Suppressor macrophage (primary cell): Measurements from ENCODE around the gene SALL4.

Experiments used
- DNase-seq, 4 experiments: peaks; one replicate each; pipeline ENCODE4 v3.0.0-alpha.2; 2020 to 2022

The SALL4 gene

GRCh38 chr20:51735728-51736600 lies 66.4 kb downstream of the SALL4 start:
- DNase-seq = peak in 3 of 4 experiments; percentile 3 to 27 (median 14)

DNA sequence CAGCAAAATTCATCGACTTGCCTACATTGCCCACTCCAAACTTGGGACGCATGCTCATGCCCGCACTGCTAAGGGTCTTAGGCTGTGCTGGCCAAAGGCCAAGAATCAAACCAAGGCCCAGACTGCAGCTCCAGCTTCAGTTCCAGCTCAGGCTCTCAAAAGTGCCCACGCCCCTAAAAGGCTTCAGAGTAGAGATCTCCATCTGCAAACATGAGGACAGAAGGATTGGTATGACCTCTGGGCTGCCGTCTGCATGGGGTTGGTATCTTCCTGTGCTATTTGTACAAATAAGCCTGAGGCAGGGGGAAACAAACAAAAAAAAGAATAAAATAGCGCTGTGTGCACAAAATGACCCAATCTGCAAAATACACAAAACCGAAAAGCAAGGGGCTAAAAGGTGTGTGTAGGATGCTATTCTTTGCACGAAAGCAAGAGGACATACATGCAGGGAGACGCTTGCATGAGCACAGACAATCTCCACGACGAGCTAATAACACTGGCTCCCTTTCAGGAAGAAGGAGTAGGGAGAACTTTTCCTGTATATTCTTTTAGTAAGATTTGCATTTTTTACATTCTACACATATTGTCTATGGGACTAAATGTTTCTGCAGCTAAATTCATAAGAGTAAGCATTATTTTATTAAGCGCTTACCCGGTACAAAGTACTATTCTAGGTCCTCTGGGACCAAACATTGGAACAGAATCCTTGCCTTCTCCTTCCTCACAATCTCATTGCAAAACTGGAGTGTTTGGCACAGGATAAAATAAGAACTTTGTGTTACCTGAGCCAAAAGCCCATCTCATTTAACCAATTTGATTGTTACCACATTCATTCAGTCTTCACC lies 67.2 kb downstream of the SALL4 start:
- DNase-seq = no peak

GRCh38 chr20:51733070-51733469 lies 69.3 kb downstream of the SALL4 start:
- no peak for DNase-seq
